GM19467 (cell line): Measurements from ENCODE around the gene EMC10.
"Not testable (repeated sequence)": the region's sequence is repeated elsewhere in the genome, so short reads cannot be mapped to it uniquely, and the experiment has no call there.

Experiments used
- ATAC-seq: cut with Tn5 transposase; IDR thresholded peaks from one replicate; pipeline ENCODE4 v1.9.1; 2021; ENCODE audit warnings: mild to moderate bottlenecking, moderate library complexity; ENCODE audit not compliant: unreplicated experiment

Gene EMC10

DNA sequence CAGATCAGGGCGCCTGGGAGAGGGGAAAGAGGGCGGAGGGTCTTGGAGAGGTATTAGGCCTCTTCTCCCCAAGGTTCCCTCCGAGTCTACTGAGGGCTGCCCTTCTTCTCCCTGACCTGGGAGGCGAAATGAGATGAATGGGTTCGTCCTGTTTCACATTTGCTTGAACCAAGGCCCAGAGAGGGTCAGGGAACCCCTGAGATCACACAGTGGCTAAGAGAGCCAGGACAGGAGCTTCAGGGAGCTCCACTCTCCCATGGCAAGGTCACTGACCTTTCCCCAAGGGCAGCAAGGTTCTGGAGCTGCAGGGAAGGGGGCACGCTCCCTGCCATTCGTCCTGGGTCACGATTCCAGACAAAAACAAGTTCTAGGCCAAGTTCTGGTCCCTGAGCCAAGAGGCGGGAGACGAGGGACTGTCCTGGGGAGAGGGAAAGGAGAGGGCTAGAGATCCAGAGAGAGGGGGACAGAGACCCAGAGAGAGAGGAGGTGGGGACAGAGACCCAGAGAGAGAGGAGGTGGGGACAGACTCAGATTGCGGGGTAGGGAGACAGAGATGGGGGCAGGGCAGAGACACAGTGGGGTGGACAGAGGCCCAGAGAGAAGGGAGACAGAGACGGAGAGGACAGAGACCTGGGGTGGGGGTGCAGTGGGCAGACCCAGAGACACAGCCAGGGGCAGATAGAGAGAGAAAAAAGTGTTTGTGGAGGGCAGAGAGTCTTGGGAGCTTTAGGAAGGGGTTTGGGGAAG lies 36.9 kb downstream of the EMC10 start:
- ATAC-seq = no peak

DNA sequence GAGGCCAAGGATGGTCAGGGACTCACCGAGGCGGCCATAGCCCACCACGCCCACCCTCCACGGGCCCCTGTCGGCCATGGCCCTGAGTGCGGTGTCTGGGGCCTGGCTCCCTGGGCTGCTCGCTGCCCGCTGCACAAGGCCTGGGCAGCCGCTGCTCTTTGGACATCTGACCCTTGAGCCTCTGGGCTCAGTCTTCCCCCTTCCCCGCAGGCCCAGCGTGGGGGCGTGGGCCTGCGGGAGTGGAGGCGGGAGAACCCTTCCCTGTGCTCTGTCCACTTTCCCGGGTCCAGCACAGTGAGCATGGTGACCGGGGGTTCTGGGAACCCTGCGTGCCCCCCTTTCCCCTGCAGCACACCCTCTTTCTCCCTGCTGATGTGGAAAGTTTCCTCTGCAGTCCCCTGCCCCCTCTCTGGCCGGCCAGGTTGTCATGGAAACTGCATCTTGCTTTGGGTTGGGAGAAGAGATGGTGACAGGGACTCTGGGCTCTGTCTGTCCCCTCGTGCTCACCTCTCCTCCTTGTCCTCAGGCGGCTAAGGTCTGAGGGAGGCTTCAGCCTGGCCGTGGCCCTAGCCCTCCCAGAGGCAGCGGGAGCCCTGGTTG lies 37.5 kb downstream of the EMC10 start, which contains the start of gene ASPDH:
Gene ASPDH (minus strand): TSS at position 168 of the 600 bp plus-strand sequence. CDS start 90 bp downstream, at position 78.
- no peak for ATAC-seq

DNA sequence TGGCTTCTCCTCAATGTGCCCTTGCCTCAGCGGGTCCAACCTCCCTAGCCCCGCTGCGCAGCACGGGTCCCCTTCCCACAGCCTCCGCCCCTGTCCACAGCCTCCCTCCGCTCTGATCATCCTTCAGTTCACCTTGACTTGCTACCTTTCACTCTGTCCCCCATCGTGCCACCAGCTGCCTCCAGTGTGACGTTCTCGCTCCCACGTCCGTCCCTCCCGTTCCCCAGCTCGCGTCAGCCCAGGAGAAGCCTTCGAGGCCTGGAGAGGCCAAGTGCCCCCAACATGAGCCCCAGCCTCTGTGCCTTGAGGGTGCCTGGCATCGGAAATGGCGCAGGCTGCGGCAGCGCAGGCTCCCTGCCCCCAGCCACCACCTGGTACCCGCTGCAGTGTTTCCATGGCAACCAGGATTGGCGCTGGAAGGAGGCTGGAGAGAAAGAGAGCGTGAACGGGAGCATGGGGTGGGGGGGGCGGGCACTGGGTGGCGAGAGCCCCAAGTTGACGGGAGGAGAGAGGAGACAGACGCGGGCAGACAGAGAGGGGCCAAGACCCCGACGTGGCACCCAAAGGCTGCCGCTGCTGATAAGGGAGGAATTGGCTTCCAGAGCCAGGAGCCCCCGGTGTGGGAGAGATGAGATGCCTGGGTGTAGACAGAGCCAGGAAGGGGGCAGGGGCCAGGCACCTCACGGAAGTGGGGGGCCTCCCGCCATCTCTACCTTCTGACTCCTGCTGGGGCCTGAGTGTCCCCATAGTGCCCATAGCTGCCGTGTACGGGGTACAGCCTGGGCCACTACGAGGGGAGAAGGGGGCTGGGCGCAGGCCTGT lies 38.2 kb downstream of the EMC10 start:
- no peak for ATAC-seq

DNA sequence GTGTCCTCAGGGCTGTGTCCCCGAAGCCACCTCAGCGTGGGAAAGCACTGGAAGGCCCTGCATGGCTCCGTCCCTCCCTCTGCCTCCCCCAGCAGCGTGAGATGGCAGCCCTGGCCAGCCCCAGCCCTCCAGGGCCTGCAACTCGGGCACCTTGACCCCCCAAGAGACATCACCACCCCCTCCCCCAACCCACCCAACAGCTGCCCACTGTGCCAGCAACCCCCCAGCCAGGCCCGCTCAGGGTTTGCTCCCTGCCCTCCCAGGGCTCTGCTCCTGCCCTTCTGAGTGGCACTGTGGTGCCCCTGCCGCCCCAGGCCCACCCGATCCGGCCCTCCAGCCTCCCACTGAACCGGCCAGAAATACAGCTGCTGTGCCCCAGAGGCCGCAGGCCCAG lies 38.9 kb downstream of the EMC10 start:
- ATAC-seq = no peak

DNA sequence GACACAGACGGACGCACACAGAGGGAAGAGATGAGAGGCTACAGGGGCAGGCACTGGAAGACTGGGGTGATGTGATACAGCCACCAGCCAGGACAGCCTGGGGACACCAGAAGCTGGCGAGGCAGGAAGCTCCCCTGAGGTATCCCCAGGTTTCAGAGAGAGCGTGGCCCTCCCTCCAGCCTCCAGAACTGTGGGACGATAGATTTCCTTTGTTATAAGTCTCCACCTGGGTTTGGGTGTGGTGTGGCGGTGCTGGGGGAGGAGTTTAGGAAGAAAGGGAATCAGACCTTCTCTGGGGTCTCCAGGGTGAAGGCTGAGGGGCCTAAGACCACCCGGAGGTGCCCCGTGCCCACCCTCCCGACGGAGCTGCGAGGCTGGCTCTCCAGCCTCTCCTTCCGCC lies 40.1 kb downstream of the EMC10 start:
- no peak for ATAC-seq

DNA sequence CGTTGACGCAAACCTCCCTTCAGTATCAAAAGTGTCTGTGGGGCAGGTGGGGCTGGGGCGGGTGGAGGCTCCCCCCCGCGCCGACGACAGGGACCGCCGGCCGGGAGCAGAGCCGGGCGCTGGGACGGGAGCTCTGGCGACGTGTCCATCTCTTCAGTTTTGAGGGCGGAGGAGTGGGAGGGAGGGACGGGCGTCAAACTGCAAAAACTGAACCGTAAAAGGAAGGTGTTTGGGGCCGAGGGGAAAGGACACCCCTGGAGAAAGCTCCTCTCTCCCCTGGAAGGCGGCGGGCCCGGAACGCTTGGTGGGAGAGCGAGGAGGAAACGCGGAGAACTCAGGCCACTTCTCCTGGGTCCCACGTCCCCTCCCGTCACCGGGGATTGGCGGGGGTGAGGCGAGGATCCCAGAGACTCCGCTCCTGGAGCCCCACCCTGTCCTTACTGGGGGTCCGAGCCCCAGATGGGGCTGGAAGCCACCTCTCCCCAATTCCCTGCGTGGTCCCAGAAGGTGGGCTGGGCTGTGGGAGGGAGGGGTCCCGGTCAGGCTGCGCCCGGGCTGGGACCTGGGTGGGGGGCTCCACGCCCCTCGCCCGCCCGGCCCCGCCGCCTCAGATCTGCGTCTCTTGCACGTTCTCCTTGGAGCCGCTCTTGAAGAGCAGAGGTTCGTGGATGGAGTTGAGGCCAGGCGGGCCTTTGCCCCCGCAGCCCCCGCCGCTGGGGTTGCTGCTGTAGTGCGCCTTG lies 40.8 kb downstream of the EMC10 start:
- no peak for ATAC-seq

DNA sequence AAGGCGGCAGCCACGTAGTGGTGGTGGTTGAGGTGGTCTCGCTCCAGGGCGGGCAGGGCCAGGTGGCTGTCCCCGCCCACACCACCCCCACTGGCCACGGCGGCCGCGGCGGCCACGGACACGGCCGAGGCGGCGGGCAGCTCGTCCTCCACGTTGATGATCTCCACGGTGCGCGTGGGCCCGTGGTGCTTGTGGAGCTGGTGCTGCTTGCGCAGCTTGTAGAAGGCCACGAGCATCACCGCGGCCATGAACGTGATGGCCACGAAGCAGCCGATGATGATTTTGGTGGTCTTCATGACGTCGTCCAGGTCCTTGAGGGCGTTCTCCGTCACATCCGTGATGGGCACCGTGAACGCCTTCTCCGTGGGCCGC lies 41.4 kb downstream of the EMC10 start:
- no peak for ATAC-seq

DNA sequence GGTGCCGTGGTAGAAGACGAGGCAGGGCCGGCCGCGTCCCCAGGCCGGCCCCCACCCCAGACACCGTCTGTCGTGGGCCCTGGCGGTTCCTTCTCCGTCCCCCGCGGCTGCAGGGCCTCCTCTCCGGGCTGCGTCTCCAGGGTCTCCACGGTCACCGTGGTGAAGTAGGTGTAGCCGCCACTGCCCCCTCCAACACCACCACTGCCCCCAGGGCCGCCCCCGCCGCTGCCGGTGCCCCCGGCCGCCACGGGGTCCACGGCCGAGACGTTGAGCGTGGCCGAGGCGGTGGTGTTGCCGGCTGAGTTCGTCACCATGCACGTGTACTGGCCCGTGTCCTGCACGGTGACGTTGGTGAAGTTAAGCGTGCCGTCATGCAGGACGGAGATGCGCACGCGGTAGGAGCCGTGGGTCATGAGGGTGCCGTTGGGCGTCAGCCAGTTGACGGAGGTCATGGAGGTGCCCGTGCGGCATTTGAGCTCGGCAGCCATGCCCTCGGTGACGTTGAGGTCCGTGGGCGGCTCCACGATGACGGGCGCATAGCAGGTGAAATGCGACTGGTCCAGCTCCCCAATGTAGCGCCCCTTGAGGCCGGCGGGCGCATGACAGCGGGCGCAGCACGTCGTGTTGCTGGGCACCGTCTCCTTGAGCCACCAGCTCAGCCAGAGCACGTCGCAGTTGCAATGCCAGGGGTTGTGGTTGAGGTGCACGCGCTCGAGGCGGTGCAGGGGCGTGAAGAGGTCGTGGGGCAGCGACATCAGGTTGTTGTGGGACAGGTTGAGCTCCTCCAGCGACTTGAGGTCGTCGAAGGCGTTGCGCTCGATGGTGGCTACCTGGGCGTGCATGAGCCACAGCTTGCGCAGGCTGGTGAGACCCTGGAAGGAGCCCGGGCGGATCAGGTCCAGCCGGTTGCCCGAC lies 42.0 kb downstream of the EMC10 start:
- no peak for ATAC-seq

DNA sequence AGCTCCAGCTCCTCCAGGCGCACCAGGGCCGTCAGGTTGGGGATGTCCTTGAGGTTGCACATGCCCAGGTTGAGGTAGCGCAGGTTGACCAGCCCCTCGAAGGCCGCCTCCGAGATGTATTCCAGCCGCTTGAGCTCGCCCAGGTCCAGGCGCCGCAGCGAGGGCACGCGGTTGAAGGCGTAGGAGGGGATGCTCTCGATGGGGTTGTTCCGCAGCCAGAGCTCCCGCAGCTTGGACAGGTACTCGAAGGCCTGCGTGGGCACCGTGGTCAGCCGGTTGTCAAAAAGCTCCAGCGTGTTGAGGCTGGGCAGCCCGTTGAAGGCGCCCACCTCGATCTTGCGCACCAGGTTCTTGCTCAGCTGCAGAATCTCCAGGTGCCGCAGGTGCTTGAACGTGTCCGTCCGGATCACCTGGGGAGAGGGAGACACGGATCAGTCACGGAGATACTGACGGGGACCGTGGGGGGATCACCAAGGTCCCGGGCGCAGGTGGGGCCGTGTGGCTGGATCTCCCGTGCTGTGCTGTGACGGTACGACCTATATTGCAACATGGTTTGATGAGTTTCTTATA lies 42.8 kb downstream of the EMC10 start:
- ATAC-seq = no peak

DNA sequence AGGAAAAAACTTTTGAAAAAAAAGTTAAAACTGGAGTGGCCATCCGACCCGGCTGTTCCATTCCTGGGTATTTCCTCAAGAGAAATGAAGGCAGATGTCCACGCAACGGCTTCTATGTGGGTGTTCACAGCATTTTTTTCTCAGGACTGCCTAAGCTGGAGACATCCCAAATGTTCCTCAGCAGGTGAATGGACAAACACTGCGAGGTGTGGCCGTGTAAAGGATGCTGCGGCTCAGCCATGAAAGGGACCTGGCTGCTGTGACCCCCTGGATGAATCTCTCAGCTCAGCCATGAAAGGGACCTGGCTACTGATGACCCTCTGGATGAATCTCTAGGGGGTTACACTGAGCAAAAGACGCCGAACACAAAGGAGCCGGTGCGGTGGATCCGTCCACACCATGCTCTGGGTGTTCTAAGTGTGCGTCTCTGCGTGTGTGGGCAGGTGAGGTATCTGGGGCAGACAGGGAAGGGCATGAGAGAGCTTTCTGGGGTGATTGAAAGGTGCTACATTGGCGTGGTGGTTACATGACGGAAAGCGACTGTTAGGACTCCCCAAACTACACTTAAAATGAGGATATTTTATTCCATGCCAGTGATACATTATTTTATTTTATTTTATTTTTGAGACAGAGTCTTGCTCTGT lies 44.6 kb downstream of the EMC10 start:
- no peak for ATAC-seq

DNA sequence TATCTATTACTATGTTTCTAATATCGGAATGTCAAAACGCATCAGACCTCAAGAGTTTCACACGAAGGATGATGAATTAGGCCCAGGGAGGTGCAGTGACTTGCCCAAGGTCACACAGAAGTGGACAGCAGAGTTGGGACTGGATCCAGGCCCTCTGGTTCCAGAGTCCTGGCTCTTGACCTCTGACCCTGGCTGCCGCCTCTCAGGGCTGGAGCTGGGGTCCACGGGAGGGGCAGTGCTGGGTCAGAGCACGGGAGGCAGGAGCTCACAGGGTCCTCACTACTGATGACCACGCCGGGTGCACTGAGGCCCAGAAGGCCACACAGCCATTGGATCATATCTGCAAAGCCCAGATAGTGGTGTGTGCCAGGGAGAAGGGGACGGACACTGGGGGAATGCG lies 46.6 kb downstream of the EMC10 start:
- no peak for ATAC-seq

DNA sequence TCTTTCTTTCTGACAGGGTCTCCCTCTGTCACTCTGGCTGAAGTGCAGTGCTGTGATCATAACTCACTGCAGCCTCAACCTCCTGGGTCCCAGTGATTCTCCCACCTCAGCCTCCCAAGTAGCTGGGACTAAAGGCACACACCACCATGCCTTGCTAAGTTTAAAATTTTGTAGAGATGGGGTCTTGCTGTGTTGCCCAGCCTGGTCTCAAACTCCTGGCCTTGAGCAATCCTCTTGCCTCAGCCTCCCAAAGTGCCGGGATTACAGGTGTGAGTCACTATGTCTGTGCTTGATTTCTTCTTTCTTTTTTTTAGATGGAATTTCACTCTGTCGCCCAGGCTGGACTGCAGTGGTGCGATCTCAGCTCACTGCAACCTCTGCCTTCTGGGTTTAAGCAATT lies 51.7 kb downstream of the EMC10 start:
- ATAC-seq = not testable (repeated sequence)

DNA sequence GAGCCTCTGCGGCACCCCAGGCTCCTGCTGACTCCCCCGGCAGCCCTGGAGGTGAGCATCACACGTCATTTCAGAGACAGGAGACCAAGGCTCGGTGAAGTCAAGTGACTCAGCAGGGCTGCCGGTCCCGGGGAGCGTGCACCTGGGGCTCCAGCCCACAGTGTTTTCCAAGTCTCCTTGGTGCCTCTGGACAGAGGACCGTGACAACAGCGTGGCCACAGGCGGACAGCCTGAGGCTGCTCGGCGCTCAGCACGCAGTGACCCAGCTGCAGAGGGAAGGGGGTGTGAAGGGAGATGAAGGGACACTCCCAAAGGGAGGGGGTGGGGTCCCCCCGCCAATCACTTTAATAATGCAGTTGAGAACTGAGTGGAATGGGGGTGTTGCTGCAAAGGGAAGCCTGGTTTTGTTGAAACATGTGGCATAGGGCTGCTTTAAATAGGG lies 54.9 kb downstream of the EMC10 start:
- ATAC-seq = no peak

DNA sequence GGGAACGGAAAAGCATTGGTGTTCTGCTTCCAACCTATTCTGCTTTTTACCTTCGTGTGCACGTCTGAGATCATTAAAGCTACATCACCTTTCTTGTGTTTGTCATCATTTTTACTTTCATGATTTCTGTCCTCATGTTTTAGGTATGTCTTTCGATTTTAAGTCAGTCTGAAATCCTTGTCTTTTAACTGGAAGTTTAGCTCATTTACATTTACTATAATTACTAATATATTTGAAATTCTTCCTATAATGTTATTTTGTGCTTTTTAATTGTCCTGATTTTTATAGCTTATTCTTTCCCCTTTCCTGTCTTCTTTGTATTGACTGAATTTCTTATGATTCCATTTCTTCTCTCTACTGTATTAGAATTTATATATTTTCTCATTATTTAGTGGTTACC lies 56.6 kb downstream of the EMC10 start:
- no peak for ATAC-seq

DNA sequence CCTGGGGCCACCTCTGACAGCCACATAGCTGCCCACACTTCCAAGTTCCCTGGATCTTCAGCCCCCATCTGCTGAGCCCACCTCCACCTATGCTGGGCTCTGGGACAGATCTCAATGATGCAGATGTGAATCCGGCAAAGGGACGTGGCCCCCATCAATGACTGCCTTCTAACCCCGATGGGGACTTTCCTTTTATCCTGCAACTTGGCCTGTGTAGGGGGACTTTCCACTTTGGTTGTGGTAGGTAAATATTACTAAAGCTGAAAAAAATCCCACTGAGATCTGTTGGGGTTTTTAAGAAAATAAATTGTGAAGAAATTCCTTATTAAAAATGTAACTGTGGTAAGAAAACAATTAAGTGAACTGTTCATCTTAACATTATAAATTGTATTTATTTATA lies 58.2 kb downstream of the EMC10 start:
- ATAC-seq = no peak

DNA sequence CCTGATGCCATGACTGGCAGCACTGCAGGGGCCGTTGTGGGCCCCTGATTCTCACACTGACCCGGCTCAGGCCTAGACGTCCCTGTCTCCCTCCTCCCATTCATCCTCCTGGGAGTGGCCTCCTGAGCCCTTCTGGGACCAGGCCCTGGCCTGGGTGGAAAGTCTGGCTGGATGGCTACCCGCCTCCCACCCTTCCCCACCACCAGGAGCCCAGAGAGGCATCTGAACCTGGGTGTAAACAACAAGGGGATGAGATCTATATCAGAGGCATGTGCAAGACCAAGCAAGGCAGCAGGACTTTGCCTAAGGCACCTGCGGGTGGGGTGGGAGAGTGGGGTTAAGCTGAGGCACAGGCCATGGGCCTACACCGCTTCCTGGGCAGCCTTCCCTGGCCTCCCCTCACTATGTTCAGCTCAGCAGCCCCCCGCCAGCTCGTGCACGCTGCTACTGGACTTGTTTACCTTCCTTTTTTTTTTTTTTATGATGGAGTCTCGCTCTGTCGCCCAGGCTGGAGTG lies 59.4 kb downstream of the EMC10 start:
- no peak for ATAC-seq

DNA sequence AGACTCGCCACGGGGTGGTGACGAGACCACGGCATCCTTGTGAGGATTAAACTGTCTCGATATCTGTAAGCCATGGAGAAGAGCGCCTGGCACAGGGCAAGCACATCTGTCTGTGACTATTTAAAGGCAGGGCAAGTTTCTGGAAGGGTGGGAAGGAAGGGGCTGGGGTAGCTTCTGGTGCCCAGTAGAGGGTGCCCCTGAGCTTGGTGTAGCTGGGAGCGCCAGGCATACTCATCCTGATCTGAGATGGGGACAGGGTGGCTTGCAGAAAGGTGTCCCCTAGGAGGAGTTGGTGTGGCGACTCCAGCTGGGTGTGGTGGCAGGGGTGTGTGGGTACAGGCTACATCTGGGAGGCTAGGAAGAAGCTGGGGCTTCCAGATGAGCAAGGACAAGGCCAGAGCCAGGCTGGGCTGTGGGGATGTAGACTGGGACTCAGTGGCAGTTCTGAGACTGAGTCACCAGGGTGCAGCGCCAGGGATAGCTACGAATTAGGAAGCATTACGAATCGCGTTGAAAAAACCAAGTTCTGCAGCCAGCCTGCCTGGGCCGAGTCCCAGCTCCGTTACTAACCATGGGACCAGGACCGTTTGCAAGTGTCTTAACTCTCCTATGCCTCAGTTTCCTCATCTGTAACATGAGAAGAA lies 60.5 kb downstream of the EMC10 start:
- ATAC-seq = no peak

DNA sequence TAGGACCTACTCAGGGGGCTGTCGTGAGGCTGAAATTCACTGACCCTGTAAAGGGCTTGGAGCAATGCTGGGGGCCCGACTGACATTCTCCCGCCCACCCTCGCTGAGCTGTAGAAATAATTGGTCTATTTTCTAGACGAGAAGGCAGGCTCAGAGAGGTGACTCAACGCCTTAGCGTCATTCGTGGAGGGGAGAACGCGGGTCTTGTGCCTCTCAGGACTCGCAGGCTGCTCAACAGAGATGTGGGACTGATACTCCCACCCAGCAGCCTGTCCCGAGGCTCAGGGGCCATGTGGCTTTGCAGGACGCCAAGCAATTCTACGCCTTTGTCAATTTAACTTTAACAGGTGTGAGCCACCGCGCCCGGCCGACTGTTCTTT lies 61.0 kb downstream of the EMC10 start:
- ATAC-seq = no peak
